SK-N-SH (cell line): ENCODE measurements around the gene CATSPERE. TPM values are rescaled to one million over a fixed set of nuclear protein-coding genes. Genes with fewer than 3 reads are reported as not detected.

Source experiments
- CTCF ChIA-PET: fragments of 300-600, 350-600 bp; formaldehyde crosslinking; extraction: SDS; loops from one replicate; lab custom pipeline; 2021; lab: Yijun Ruan, JAX
- POLR2A ChIA-PET: fragments of 350-600 bp; sonication (Branson Sonifier 250); formaldehyde crosslinking; extraction: SDS; loops from one replicate; lab custom pipeline; 2020; ENCODE audit warnings: antibody characterized with exemption, inconsistent platforms; lab: Yijun Ruan, JAX
- DNase-seq: peaks from one replicate; pipeline ENCODE4 v3.0.0; 2012
- H2AFZ ChIP-seq: fragments of 200-600 bp; sonication (generic); 2 replicates; pipeline ENCODE4 v1.8.1; 2016; ENCODE audit warnings: antibody characterized with exemption, mild to moderate bottlenecking, low read depth
- H3F3A ChIP-seq: fragments of 200-600 bp; sonication (generic); replicated peaks from 2 replicates; pipeline ENCODE3; 2016; ENCODE audit warnings: antibody characterized with exemption, mild to moderate bottlenecking; ENCODE audit not compliant: insufficient read depth
- H3K27ac ChIP-seq, 2 experiments: fragments of 200-500 bp in 1 of 2; fragments of 200-600 bp in 1 of 2; sonication (Bioruptor generic) in 1 of 2; sonication (generic), shearing (Covaris generic) in 1 of 2; 2 replicates each; pipeline versions ENCODE4 v1.5.1 to v1.6.1; 2014 to 2016; ENCODE audit warnings: low read depth in 2 of 2, inconsistent platforms in 1 of 2, low read length in 1 of 2, mild to moderate bottlenecking in 1 of 2, mixed read lengths in 1 of 2
- H3K27me3 ChIP-seq: fragments of 200-600 bp; sonication (generic), shearing (Covaris generic); 2 replicates; pipeline ENCODE4 v1.6.1; 2016; ENCODE audit warnings: mixed run types; ENCODE audit not compliant: insufficient read depth
- H3K36me3 ChIP-seq, 2 experiments: fragments of 200-500 bp in 1 of 2; fragments of 200-600 bp in 1 of 2; sonication (Bioruptor generic) in 1 of 2; sonication (generic) in 1 of 2; replicated peaks in 1 of 2; 2 replicates each; pipeline versions ENCODE3 to v1.5.1; 2014 to 2016; ENCODE audit warnings: low read length in 1 of 2, mild to moderate bottlenecking in 1 of 2; ENCODE audit not compliant: insufficient read depth in 2 of 2, control insufficient read depth in 1 of 2
- H3K4me1 ChIP-seq, 2 experiments: fragments of 200-500 bp in 1 of 2; fragments of 200-600 bp in 1 of 2; sonication (Bioruptor generic) in 1 of 2; sonication (generic), shearing (Covaris generic) in 1 of 2; 2 replicates each; pipeline versions ENCODE4 v1.5.1 to v1.6.1; 2014 to 2016; ENCODE audit warnings: low read depth in 1 of 2, low read length in 1 of 2, mixed run types in 1 of 2; ENCODE audit not compliant: insufficient read depth in 2 of 2, control insufficient read depth in 1 of 2
- H3K4me2 ChIP-seq: fragments of 200-600 bp; sonication (generic), shearing (Covaris generic); 2 replicates; pipeline ENCODE4 v1.6.1; 2017; ENCODE audit warnings: mixed run types
- H3K4me3 ChIP-seq, 2 experiments: fragments of 200-500 bp in 1 of 2; fragments of 200-600 bp in 1 of 2; sonication (Bioruptor generic) in 1 of 2; sonication (generic), shearing (Covaris generic) in 1 of 2; 2 replicates each; pipeline versions ENCODE4 v1.5.1 to v1.8.1; 2014 to 2016; ENCODE audit warnings: low read depth in 2 of 2, inconsistent platforms in 1 of 2, low read length in 1 of 2, mild to moderate bottlenecking in 1 of 2, mixed read lengths in 1 of 2, moderate library complexity in 1 of 2
- H3K79me2 ChIP-seq: fragments of 200-600 bp; sonication (generic); 2 replicates; pipeline ENCODE4 v1.8.1; 2017; ENCODE audit warnings: mild to moderate bottlenecking; ENCODE audit not compliant: insufficient read depth
- H3K9ac ChIP-seq: fragments of 200-600 bp; sonication (generic); 2 replicates; pipeline ENCODE4 v1.6.1; 2017; ENCODE audit warnings: mixed run types
- H3K9me2 ChIP-seq: fragments of 200-600 bp; sonication (generic); 2 replicates; pipeline ENCODE4 v1.6.1; 2017; ENCODE audit warnings: mixed run types
- H3K9me3 ChIP-seq: fragments of 200-600 bp; sonication (generic); 2 replicates; pipeline ENCODE4 v1.6.1; 2017; ENCODE audit warnings: mixed run types, mild to moderate bottlenecking, moderate library complexity
- H4K20me1 ChIP-seq: fragments of 200-600 bp; sonication (generic); 2 replicates; pipeline ENCODE4 v1.6.1; 2017; ENCODE audit warnings: mild to moderate bottlenecking, mixed run types; ENCODE audit not compliant: insufficient read depth
- CHD2 ChIP-seq: fragments of 150-350 bp; IDR thresholded peaks from 2 replicates; pipeline ENCODE4 v1.6.1; 2018; ENCODE audit warnings: low read length; ENCODE audit not compliant: partially characterized antibody
- FOSL2 ChIP-seq: IDR thresholded peaks from 2 replicates; pipeline ENCODE4 v1.4.0; 2012; ENCODE audit warnings: low read depth, mild to moderate bottlenecking, moderate library complexity, borderline replicate concordance
- FOXJ3 ChIP-seq: sonication (generic); formaldehyde crosslinking; IDR thresholded peaks from 2 replicates; pipeline ENCODE4 v1.5.1; 2020; ENCODE audit warnings: mild to moderate bottlenecking, missing genetic modification reagents
- JUND ChIP-seq: IDR thresholded peaks from 2 replicates; pipeline ENCODE4 v1.4.0; 2012
- MAX ChIP-seq: IDR thresholded peaks from 2 replicates; pipeline ENCODE4 v1.4.0; 2012; ENCODE audit warnings: low read depth
- NFIC ChIP-seq: IDR thresholded peaks from 2 replicates; pipeline ENCODE4 v1.4.0; 2012; ENCODE audit warnings: borderline replicate concordance
- NRF1 ChIP-seq: IDR thresholded peaks from 2 replicates; pipeline ENCODE4 v1.6.1; 2012; ENCODE audit warnings: low read depth, mild to moderate bottlenecking, low read length
- RAD21 ChIP-seq: IDR thresholded peaks from 2 replicates; pipeline ENCODE4 v1.6.1; 2012; ENCODE audit warnings: mild to moderate bottlenecking, low read length
- RCOR1 ChIP-seq: fragments of 150-350 bp; IDR thresholded peaks from 2 replicates; pipeline ENCODE4 v1.6.1; 2017; ENCODE audit warnings: antibody characterized with exemption, low read length
- REST ChIP-seq: IDR thresholded peaks from 2 replicates; pipeline ENCODE4 v1.6.1; 2012; ENCODE audit warnings: mild to moderate bottlenecking, low read depth, low read length, moderate library complexity
- RXRA ChIP-seq: IDR thresholded peaks from 2 replicates; pipeline ENCODE4 v1.4.0; 2012; ENCODE audit warnings: low read depth, mild to moderate bottlenecking, borderline replicate concordance
- SMC3 ChIP-seq: IDR thresholded peaks from 2 replicates; pipeline ENCODE4 v1.6.1; 2012; ENCODE audit warnings: low read depth, low read length, improper control_type of control experiment
- TCF12 ChIP-seq: IDR thresholded peaks from 2 replicates; pipeline ENCODE4 v1.4.0; 2012
- USF1 ChIP-seq: IDR thresholded peaks from 2 replicates; pipeline ENCODE4 v1.4.0; 2012; ENCODE audit warnings: low read depth, borderline replicate concordance
- WGBS: methylation state at CpG from one replicate; pipeline ENCODE4 v1.1.6; 2017; ENCODE audit warnings: low lambda C conversion rate; 5-methylcytosine and 5-hydroxymethylcytosine counted together
- polyA plus RNA-seq, 3 experiments: library from polyadenylated mRNA; depleted of rRNA; stranded (reverse); fragments of >200 nt; gene quantifications; 2 replicates each; pipeline ENCODE4 v1.2.3, GENCODE V29; 2012
- TF ChIP-seq, protein P1 (sequence below): fragments of 150-350 bp; IDR thresholded peaks from 2 replicates; pipeline ENCODE4 v1.6.1; 2017; ENCODE audit warnings: antibody characterized with exemption, low read length, low read depth, borderline replicate concordance
- TF ChIP-seq, protein P2 (sequence below): IDR thresholded peaks from 2 replicates; pipeline ENCODE4 v1.4.0; 2012; ENCODE audit warnings: low read depth, borderline replicate concordance
- TF ChIP-seq, protein P3 (sequence below): fragments of 200-600 bp; sonication (generic); IDR thresholded peaks from 2 replicates; pipeline ENCODE4 v1.6.1; 2017; ENCODE audit warnings: antibody characterized with exemption, mild to moderate bottlenecking, moderate library complexity

The CATSPERE gene
- polyA plus RNA-seq, 1 of the 3 experiments (the other 2 are of a cell fraction): 0.30 TPM

- Histone ChIP-seq H2AFZ (no peak overlapping the region), H3K27me3 (no peaks in the 10 kb centered on the region), H3K9me2 (no peaks in the 10 kb centered on the region), H3K4me2 (peak overlapping the region; percentile 4; the same call in 1 of the 2 replicates), H3K9ac (no peak overlapping the region; the same call in 1 of the 2 replicates), H3K4me3 (no peak overlapping the region), H3K79me2 (peaks cover 70% of the 10 kb centered on the region), H3K27ac (peak overlapping the region; percentile 73 to 91; a peak in 3 of 4 replicates), H3K9me3 (no peaks in the 10 kb centered on the region), H3K36me3 (peaks cover 19 to 23% of the 10 kb centered on the region in 2 experiments), H4K20me1 (no peaks in the 10 kb centered on the region), H3K4me1 (peaks cover 11 to 21% of the 10 kb centered on the region in 2 experiments), H3F3A (peaks cover 31% of the 10 kb centered on the region)
- ChIA-PET POLR2A (no interaction called here), CTCF (no interaction called here)
- peak; percentile 49 for TF ChIP-seq TCF12
- no peak for TF ChIP-seq NFIC
- TF ChIP-seq, protein P1, sequence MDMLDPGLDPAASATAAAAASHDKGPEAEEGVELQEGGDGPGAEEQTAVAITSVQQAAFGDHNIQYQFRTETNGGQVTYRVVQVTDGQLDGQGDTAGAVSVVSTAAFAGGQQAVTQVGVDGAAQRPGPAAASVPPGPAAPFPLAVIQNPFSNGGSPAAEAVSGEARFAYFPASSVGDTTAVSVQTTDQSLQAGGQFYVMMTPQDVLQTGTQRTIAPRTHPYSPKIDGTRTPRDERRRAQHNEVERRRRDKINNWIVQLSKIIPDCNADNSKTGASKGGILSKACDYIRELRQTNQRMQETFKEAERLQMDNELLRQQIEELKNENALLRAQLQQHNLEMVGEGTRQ: no peak
- no peak for TF ChIP-seq FOXJ3 (CRISPR knock-in tag)
- peak; percentile 63; the same call in 1 of the 2 replicates for TF ChIP-seq RXRA
- TF ChIP-seq JUND: peak; percentile 63
- TF ChIP-seq, protein P2, sequence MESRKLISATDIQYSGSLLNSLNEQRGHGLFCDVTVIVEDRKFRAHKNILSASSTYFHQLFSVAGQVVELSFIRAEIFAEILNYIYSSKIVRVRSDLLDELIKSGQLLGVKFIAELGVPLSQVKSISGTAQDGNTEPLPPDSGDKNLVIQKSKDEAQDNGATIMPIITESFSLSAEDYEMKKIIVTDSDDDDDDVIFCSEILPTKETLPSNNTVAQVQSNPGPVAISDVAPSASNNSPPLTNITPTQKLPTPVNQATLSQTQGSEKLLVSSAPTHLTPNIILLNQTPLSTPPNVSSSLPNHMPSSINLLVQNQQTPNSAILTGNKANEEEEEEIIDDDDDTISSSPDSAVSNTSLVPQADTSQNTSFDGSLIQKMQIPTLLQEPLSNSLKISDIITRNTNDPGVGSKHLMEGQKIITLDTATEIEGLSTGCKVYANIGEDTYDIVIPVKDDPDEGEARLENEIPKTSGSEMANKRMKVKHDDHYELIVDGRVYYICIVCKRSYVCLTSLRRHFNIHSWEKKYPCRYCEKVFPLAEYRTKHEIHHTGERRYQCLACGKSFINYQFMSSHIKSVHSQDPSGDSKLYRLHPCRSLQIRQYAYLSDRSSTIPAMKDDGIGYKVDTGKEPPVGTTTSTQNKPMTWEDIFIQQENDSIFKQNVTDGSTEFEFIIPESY: no peak
- peak; percentile 70 for TF ChIP-seq FOSL2
- TF ChIP-seq RAD21: no peak
- DNase-seq: no peak
Observed at GRCh38 chr1:244437086-244437468, 24.0 kb upstream of the CATSPERE start.

- H3K36me3 ChIP-seq: peaks cover 9 to 21% of the 10 kb centered on the region in 2 experiments
- peaks cover 16 to 21% of the 10 kb centered on the region in 2 experiments for H3K4me1 ChIP-seq
- WGBS: 87% methylated on average over 5 of the region's 8 CpGs
- peaks cover 77% of the 10 kb centered on the region for H3K79me2 ChIP-seq
- POLR2A ChIA-PET: no interaction called here
- no peak overlapping the region for H3K4me2 ChIP-seq
- peaks cover 33% of the 10 kb centered on the region for H3F3A ChIP-seq
- no peak overlapping the region for H2AFZ ChIP-seq
- H3K4me3 ChIP-seq: no peak overlapping the region
- CTCF ChIA-PET: interaction anchor here (1.1 kb wide), 1 partner anchor 20 kb away, joined by 3 read pairs; no protein-coding TSS in a partner anchor
- H3K9ac ChIP-seq: no peak overlapping the region
- no peaks in the 10 kb centered on the region for H4K20me1 ChIP-seq
- no peak for DNase-seq
- no peaks in the 10 kb centered on the region for H3K9me3 ChIP-seq
- H3K9me2 ChIP-seq: no peaks in the 10 kb centered on the region
- 0 out of 4 replicates have a peak overlapping the region, but pooled peaks of 1 of the 2 experiments have one; percentile 3 for H3K27ac ChIP-seq
- H3K27me3 ChIP-seq: no peaks in the 10 kb centered on the region
- TF ChIP-seq JUND (no peak), RCOR1 (no peak), NRF1 (no peak), CHD2 (no peak), SMC3 (no peak), RAD21 (no peak), FOXJ3 (CRISPR knock-in tag) (no peak), FOSL2 (no peak), MAX (no peak), USF1 (no peak), REST (no peak), TCF12 (no peak)
- TF ChIP-seq, protein P3, sequence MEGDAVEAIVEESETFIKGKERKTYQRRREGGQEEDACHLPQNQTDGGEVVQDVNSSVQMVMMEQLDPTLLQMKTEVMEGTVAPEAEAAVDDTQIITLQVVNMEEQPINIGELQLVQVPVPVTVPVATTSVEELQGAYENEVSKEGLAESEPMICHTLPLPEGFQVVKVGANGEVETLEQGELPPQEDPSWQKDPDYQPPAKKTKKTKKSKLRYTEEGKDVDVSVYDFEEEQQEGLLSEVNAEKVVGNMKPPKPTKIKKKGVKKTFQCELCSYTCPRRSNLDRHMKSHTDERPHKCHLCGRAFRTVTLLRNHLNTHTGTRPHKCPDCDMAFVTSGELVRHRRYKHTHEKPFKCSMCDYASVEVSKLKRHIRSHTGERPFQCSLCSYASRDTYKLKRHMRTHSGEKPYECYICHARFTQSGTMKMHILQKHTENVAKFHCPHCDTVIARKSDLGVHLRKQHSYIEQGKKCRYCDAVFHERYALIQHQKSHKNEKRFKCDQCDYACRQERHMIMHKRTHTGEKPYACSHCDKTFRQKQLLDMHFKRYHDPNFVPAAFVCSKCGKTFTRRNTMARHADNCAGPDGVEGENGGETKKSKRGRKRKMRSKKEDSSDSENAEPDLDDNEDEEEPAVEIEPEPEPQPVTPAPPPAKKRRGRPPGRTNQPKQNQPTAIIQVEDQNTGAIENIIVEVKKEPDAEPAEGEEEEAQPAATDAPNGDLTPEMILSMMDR: no peak
Observed at GRCh38 chr1:244439391-244440032, 21.6 kb upstream of the CATSPERE start.
